MG63 (cell line): ENCODE measurements around the gene SPDYE3. TPM values are rescaled to one million over a fixed set of nuclear protein-coding genes. Genes with fewer than 3 reads are reported as not detected.
"Not testable (repeated sequence)": the region's sequence is repeated elsewhere in the genome, so short reads cannot be mapped to it uniquely, and the experiment has no call there.

Experiments used
- DNase-seq: peaks from one replicate; pipeline ENCODE4 v3.0.0-alpha.2; 2020
- H3K27me3 ChIP-seq: fragments of 250-450 bp; sonication (Bioruptor Pico); 2 replicates; pipeline ENCODE4 v1.5.1; 2020; ENCODE audit warnings: mild to moderate bottlenecking, moderate library complexity
- H3K36me3 ChIP-seq: fragments of 250-450 bp; sonication (Bioruptor Pico); 2 replicates; pipeline ENCODE4 v1.5.1; 2020; ENCODE audit warnings: mild to moderate bottlenecking, moderate library complexity
- H3K4me3 ChIP-seq: fragments of 250-450 bp; sonication (Bioruptor Pico); 2 replicates; pipeline ENCODE4 v1.5.1; 2020; ENCODE audit warnings: mild to moderate bottlenecking, moderate library complexity
- H3K9me3 ChIP-seq: fragments of 250-450 bp; sonication (Bioruptor Pico); 2 replicates; pipeline ENCODE4 v1.5.1; 2020; ENCODE audit warnings: mild to moderate bottlenecking, moderate library complexity
- total RNA-seq: library from RNA; depleted of rRNA; stranded (reverse); fragments of >200 nt; shearing (Covaris generic); gene quantifications from 2 replicates; pipeline ENCODE4 v1.2.3, GENCODE V29; 2014; ENCODE audit warnings: low replicate concordance

Gene SPDYE3
- total RNA-seq, 1 experiment from 2014 or later: not detected

DNA sequence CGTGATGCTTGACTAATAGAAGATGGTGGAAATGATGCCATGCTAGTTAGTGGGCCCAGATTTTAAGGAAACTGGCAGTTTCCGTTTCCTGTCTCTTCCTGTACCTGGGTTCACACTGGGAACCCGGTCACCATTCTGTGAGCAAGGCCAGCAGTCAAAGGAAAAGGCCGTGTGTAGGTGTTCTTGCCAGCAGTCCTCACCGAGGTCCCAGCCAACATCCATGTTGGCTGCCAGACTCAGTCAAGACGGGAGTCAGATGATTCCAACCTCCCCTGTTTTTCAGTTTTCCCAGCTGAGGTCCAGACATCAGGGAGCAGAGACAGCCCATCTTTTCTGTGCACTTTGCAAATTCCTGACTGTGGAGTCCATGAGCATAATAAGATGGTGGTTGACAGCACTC lies 35.3 kb downstream of the SPDYE3 start:
- Histone ChIP-seq H3K4me3 (no peak overlapping the region), H3K9me3 (no peaks in the 10 kb centered on the region), H3K36me3 (peaks cover 27% of the 10 kb centered on the region), H3K27me3 (no peaks in the 10 kb centered on the region)
- DNase-seq: no peak

DNA sequence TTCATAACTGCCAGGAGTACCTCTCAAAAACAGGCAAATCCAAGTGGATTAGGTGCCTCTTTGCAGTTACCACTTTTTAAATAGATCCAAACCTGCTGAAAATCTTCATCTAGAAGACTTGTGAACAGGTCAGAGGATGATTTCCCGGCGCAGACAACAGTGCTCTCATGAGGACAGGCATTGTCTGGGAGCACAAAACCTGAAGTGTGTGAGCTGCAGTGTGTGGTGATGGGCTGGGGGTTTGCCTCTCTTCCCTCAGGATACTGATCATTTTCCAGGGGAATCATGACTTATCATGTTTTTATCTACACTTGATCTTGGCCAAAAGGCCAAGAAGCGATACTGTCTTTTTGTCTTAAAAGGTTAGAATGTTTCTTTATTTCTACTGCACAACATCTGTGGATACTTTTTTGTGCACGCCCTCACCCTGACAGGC lies 36.6 kb downstream of the SPDYE3 start:
- not testable (repeated sequence) for H3K27me3 ChIP-seq
- peaks cover 29% of the 10 kb centered on the region for H3K36me3 ChIP-seq

DNA sequence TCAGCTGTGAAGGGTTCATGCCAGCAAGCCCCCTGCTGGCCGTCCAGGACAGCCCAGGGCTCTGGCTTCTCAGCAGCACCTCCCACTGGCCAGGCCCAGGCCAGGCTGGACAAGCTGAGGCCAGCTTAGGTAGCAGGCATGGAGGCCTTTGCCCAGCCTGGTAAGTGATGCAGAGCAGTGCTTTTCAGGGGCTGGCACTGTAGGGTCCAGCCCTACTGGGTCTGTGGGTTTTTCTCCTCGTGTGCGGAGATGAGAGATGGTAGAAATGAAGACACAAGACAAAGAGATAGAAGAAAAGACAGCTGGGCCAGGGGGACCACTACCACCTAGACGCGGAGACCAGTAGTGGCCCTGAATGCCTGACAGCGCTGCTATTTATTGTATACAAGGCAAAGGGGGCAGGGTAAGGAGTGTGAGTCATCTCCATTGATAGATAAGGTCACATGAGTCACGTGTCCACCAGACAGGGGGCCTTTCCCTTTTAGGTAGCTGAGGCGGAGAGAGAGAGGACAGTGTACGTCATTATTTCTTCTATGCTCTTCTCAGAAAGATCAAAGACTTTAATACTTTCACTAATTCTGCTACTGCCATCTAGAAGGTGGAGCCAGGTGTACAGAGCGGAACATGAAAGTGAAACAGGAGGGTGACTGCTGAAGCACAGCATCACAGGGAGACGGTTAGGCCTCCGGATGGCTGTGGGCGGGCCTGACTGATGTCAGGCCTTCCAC lies 37.2 kb downstream of the SPDYE3 start:
- H3K36me3 ChIP-seq: peaks cover 26% of the 10 kb centered on the region
- peak; percentile 49 for DNase-seq
- H3K4me3 ChIP-seq, H3K27me3 ChIP-seq, H3K9me3 ChIP-seq: not testable (repeated sequence)

More for the DNA sequence above, 36.6 kb downstream of the SPDYE3 start:
- not testable (repeated sequence) for DNase-seq, H3K9me3 ChIP-seq, H3K4me3 ChIP-seq

DNA sequence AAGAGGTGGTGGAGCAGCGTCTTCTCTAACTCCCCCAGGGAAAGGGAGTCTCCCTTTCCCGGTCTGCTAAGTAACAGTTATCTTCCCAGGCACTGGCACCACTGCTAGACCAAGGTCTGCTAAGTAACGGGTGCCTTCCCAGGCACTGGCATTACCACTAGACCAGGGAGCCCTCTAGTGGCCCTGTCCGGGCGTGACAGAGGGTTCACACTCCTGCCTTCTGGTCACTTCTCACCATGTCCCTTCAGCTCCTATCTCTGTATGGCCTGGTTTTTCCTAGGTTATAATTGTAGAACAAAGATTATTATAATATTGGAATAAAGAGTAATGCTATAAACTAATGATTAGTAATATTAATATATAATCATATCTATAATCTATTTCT lies 37.8 kb downstream of the SPDYE3 start:
- peak; percentile 60 for DNase-seq
- H3K36me3 ChIP-seq: peaks cover 25% of the 10 kb centered on the region
- H3K27me3 ChIP-seq, H3K9me3 ChIP-seq, H3K4me3 ChIP-seq: not testable (repeated sequence)

DNA sequence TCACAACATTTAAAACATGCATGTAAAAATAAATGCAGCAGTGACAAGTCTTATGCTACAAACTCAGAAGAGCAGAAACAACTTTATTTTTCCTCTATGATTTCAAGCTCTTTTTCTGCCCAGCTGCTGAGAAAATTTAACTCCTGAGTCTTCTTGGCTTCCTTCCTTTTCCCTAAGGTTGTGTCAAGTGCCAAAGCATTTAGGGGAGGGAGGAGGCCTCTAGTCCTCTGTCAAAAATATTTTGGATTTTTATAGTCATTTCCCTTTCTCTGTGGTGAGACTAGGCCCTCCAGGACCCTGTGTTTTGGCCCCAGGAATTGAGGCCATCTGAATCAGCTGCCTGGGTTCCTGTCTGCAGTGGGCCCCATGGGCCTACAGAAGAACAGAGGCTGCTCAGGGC lies 39.4 kb downstream of the SPDYE3 start:
- Histone ChIP-seq H3K36me3 (peaks cover 24% of the 10 kb centered on the region), H3K9me3 (no peaks in the 10 kb centered on the region), H3K27me3 (no peaks in the 10 kb centered on the region), H3K4me3 (no peak overlapping the region)
- no peak for DNase-seq

DNA sequence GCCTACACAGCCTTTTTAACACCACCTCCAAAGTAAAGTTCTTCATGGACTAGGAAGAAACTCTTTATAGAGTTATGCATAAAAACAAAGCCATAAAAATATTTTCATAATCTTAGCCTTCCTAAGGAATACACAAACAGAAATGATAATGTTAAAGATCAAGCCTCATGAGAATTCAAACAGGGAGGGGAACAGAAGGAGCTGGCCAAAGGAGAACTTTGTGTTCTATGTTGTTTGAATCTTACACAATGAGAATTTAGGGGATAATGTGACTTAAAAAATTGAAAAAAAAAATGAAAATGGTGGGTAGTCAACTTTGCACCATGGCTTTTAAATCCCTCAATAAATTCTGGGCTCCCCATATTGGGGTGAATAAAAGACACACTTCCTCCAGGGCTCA lies 41.3 kb downstream of the SPDYE3 start:
- no peaks in the 10 kb centered on the region for H3K27me3 ChIP-seq
- no peak overlapping the region for H3K4me3 ChIP-seq
- no peak for DNase-seq
- peaks cover 23% of the 10 kb centered on the region for H3K36me3 ChIP-seq
- H3K9me3 ChIP-seq: no peaks in the 10 kb centered on the region

DNA sequence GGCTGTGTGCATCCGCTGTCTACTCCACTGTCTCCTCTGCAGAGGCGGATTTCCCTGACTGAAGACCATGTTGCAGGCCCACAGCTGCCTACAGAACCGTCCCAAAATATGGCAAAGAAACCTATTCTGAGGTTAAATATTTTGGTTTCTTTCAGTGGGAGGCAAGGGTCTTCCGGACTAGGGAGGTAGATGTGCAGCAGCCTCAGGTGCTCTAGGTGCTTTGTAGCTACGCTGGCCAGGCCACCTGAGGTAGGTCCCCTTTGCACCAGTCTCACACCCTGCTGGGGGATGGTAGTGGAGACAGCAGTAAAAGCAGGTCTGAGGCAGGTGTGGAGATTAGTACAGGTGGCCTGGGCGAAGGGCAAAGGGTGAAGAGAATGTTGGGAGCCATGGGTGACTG lies 42.3 kb downstream of the SPDYE3 start:
- H3K36me3 ChIP-seq: peaks cover 22% of the 10 kb centered on the region
- no peaks in the 10 kb centered on the region for H3K9me3 ChIP-seq
- H3K27me3 ChIP-seq: no peaks in the 10 kb centered on the region
- no peak overlapping the region for H3K4me3 ChIP-seq
- no peak for DNase-seq

DNA sequence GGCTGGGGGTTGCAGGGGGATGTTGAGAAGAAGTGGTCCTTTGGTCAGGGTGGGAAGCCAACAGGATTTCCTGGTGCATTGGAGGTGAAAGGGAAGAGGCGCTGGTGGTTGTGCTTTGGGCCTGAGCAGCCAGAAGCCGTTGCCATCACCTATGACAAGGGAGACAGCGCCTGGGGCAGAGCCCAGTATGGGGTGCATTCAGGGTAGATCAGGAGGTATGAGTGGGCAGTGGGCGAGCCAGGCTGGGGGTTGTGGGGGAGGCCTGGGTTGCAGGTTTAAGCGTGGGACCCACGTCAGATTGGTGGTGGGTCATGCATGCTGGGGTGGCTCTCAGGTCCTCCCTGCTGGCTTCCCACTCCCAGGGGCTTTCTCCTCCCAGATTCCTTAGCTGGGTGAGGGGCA lies 44.2 kb downstream of the SPDYE3 start:
- no peaks in the 10 kb centered on the region for H3K27me3 ChIP-seq
- H3K36me3 ChIP-seq: peaks cover 18% of the 10 kb centered on the region
- no peaks in the 10 kb centered on the region for H3K9me3 ChIP-seq
- no peak overlapping the region for H3K4me3 ChIP-seq
- no peak for DNase-seq

DNA sequence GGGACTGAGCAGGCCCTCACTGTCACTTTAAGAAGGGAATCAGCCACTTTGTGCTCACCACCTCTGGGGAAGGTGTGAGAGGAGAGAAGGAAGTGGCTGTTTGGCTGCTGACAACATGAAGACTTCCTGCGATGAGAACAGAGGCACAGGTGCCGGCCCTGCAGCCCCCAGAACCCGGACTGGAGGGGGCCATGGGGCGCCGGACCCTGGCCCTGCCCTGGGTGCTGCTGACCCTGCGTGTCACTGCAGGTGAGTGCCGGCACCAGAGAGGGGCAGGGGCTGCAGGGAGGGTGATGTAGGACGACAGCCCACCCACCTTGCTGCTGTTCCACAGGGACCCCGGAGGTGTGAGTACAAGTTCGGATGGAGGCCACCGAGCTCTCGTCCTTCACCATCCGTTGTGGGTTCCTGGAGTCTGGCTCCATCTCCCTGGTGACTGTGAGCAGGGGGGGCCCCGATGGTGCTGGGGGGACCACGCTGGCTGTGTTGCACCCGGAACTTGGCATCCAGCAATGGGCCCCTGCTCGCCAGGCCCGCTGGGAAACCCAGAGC lies 44.8 kb downstream of the SPDYE3 start:
- not testable (repeated sequence) for DNase-seq, H3K9me3 ChIP-seq, H3K4me3 ChIP-seq, H3K27me3 ChIP-seq
- peaks cover 12% of the 10 kb centered on the region for H3K36me3 ChIP-seq

DNA sequence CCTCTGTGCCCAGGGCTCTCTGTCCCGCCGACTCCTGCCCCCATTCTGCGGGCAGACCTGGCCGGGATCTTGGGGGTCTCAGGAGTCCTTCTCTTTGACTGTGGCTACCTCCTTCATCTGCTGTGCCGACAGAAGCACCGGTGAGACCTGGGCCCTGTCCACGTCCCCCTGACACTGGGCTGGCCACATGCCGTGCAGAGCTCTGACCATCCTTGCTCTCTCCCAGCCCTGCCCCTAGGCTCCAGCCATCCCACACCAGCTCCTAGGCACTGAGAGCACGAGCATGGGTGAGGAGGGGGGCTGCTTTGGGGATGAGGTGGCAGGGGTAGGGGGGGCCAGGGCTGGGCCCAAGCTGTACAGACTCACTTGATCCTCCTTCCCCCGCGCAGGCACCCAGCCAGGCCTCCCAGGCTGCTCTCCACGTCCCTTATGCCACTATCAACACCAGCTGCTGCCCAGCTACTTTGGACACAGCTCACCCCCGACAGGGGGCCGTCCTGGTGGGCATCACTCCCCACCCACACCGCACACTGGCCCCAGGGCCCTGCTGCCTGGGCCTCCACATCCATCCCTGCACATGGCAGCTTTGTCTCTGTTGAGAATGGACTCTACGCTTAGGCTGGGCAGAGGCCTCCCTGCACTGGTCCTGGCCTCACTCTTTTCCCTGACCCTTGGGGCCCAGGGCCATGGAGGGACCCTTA lies 45.6 kb downstream of the SPDYE3 start:
- Histone ChIP-seq H3K36me3 (peaks cover 6% of the 10 kb centered on the region; the same call in 1 of the 2 replicates), H3K9me3 (no peaks in the 10 kb centered on the region), H3K4me3 (no peak overlapping the region), H3K27me3 (no peaks in the 10 kb centered on the region)
- DNase-seq: no peak

DNA sequence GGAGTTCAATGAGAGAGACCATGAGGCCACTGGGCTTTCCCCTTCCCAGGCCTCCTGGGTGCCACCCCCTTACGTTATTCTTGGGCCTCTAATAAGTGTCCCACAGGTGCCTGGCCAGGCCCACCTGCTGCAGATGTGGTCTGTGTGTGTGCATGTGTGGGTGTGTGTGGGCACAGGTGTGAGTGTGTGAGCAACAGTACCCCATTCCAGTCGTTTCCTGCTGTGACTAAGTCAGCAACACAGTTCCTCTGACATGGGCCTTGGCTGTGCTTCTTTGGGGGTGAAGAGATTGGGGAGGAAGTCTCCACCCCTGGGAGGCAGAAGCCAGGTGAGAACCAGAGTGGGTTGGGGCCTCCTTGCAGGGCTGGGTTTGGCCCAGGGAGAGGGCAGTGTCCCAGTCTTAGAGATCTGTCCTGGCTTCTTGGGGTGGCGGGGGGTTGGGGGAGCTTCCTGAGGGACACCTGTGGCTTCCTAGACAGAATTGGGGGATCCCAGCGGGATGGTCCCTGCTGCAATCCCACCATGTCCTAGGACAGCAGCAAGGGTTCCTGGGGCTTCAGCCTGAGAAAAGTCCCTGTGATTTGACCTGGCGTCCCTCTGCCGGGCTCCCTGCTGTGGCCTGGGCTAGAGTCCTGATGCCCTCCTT lies 46.3 kb downstream of the SPDYE3 start:
- H3K27me3 ChIP-seq: no peaks in the 10 kb centered on the region
- DNase-seq: no peak
- H3K4me3 ChIP-seq: no peak overlapping the region
- H3K9me3 ChIP-seq: no peaks in the 10 kb centered on the region
- peaks cover 6% of the 10 kb centered on the region; the same call in 1 of the 2 replicates for H3K36me3 ChIP-seq

DNA sequence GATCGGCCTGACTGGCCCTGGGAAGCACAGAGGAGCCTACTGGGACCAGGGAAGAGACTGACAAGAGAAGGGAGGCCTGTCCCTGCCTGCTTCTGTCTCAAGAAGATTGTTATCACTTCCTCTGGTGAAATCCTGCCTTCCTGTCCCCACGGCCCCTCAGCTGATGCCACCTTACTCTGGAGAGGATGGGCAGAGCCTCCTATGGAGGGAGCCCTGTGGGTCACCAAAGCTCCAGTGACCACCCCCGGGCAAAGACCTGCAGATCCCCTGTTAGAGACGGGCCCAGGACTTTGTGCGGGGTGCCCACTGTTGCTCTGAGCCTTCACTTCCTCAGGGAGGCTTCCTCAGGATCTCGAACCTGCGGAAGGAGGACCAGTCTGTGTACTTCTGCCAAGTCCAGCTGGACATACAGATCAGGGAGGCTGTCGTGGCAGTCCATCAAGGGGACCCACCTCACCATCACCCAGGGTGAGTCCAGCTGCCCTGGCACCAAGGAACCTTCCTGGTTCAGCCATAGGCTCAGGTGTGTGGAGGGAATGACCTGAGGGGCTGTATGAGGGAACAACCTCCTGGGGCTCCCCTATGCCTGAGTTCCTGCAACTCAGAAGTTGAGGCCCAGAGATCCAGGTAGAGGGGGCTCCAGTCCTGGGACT lies 49.0 kb downstream of the SPDYE3 start:
- H3K4me3 ChIP-seq: no peak overlapping the region
- H3K27me3 ChIP-seq: no peaks in the 10 kb centered on the region
- DNase-seq: no peak
- H3K36me3 ChIP-seq: peaks cover 8% of the 10 kb centered on the region; the same call in 1 of the 2 replicates
- no peaks in the 10 kb centered on the region for H3K9me3 ChIP-seq

DNA sequence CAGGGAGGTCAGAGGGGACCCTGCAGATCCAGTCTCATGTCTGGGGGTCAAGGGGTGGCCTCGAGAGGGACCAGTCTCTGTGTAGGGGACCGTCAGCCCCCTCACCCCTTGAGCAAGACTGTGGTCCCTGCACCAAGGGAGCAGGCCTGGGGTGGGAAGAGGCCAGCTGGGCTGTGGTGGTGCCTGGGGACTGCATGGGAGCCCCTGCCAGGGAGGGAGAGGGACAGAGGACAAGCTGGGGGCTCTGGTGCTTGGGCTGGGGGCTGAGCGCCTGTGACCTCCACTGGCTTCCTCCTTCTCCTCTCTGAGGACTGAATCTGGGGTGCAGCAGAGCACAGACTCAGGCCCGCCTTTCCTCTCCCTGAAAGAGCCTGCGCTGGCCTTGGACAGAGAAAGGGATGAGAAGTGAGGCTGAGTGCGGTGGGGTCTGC lies 49.6 kb downstream of the SPDYE3 start:
- H3K9me3 ChIP-seq: no peaks in the 10 kb centered on the region
- no peak overlapping the region for H3K4me3 ChIP-seq
- no peak for DNase-seq
- peaks cover 8% of the 10 kb centered on the region for H3K36me3 ChIP-seq
- H3K27me3 ChIP-seq: no peaks in the 10 kb centered on the region

DNA sequence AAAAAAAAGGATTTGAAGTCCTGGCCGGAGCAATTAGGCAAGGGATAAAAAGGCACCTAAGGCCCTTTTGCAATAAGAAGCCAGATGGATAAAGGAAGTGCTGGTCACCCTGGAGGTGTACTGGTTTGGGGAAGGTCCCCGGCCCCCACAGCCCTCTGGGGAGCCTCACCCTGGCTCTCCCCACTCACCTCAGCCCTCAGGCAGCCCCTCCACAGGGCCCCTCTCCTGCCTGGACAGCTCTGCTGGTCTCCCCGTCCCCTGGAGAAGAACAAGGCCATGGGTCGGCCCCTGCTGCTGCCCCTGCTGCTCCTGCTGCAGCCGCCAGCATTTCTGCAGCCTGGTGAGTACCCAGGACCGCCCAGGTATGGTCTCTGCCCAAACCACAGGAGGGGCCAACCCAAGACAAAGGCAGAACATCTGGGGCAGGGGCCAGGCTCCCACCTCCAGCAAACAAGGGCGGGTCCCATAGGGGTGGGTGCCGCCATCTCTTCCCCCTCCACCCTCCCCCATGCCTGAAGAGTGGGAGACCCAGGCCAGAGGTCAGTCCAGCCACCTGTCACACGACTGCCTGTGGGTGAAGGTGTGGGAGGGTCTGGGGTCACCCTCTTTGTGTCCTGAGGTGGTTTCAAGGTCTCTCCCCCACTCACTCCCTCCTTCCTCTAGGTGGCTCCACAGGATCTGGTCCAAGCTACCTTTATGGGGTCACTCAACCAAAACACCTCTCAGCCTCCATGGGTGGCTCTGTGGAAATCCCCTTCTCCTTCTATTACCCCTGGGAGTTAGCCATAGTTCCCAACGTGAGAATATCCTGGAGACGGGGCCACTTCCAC lies 50.7 kb downstream of the SPDYE3 start, which contains the start of gene PILRB:
Gene PILRB (plus strand): TSS at position 91 of the 830 bp plus-strand sequence. CDS start 186 bp downstream, at position 277.
- no peak for DNase-seq
- Histone ChIP-seq H3K9me3 (no peaks in the 10 kb centered on the region), H3K36me3 (peaks cover 10% of the 10 kb centered on the region), H3K27me3 (no peaks in the 10 kb centered on the region), H3K4me3 (no peak within 1 kb of the TSS)

DNA sequence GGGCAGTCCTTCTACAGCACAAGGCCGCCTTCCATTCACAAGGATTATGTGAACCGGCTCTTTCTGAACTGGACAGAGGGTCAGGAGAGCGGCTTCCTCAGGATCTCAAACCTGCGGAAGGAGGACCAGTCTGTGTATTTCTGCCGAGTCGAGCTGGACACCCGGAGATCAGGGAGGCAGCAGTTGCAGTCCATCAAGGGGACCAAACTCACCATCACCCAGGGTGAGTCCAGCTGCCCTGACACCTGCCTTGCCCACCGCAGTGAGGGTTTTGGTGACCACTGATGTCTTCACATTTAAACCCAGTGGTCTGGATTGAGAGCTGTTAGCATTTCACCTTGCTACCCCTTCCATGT lies 51.3 kb downstream of the SPDYE3 start:
- Histone ChIP-seq H3K9me3 (no peaks in the 10 kb centered on the region), H3K27me3 (no peaks in the 10 kb centered on the region), H3K4me3 (no peak overlapping the region), H3K36me3 (peaks cover 14% of the 10 kb centered on the region)
- no peak for DNase-seq
